OCI-LY1 (cell line): ENCODE results near the gene PPDPF.

Source experiments
- H2AFZ ChIP-seq: fragments of 200-600 bp; sonication (generic), shearing (Covaris generic); 2 replicates; pipeline ENCODE4 v1.6.0; 2014; ENCODE audit warnings: antibody characterized with exemption, mild to moderate bottlenecking, low read length
- H3F3A ChIP-seq: fragments of 200-600 bp; sonication (generic), shearing (Covaris generic); 2 replicates; pipeline ENCODE4 v1.6.0; 2014; ENCODE audit warnings: mild to moderate bottlenecking, antibody characterized with exemption, low read length, moderate library complexity; ENCODE audit not compliant: insufficient read depth
- H3K27ac ChIP-seq: fragments of 200-600 bp; sonication (generic); 2 replicates; pipeline ENCODE4 v1.5.1; 2014; ENCODE audit warnings: low read length, mixed run types, mild to moderate bottlenecking, low read depth; ENCODE audit not compliant: poor library complexity, severe bottlenecking
- H3K27me3 ChIP-seq: fragments of 200-600 bp; sonication (generic); 2 replicates; pipeline ENCODE4 v1.6.0; 2014; ENCODE audit warnings: antibody characterized with exemption, mild to moderate bottlenecking, low read length, moderate library complexity; ENCODE audit not compliant: insufficient read depth
- H3K36me3 ChIP-seq: fragments of 200-600 bp; sonication (generic); 2 replicates; pipeline ENCODE4 v1.6.1; 2014; ENCODE audit warnings: mild to moderate bottlenecking, antibody characterized with exemption, low read length, moderate library complexity, mixed read lengths; ENCODE audit not compliant: insufficient read depth
- H3K4me1 ChIP-seq: fragments of 200-600 bp; sonication (generic); 2 replicates; pipeline ENCODE4 v1.5.1; 2014; ENCODE audit warnings: mild to moderate bottlenecking, low read length, moderate library complexity; ENCODE audit not compliant: insufficient read depth, severe bottlenecking
- H3K4me2 ChIP-seq: fragments of 200-600 bp; sonication (generic), shearing (Covaris generic); 2 replicates; pipeline ENCODE4 v1.6.1; 2014; ENCODE audit warnings: low read length
- H3K4me3 ChIP-seq: fragments of 200-600 bp; sonication (generic); 2 replicates; pipeline ENCODE4 v1.5.1; 2014; ENCODE audit warnings: low read length, low read depth, mild to moderate bottlenecking, mixed read lengths; ENCODE audit not compliant: poor library complexity, severe bottlenecking
- H3K79me2 ChIP-seq: fragments of 200-600 bp; shearing (Covaris generic); 2 replicates; pipeline ENCODE4 v1.6.1; 2016; ENCODE audit warnings: mixed run types, low read length, mixed read lengths; ENCODE audit not compliant: insufficient read depth
- H3K9ac ChIP-seq: fragments of 200-600 bp; sonication (generic), shearing (Covaris generic); 2 replicates; pipeline ENCODE4 v1.6.1; 2014; ENCODE audit warnings: mild to moderate bottlenecking, low read length, mixed read lengths
- H3K9me2 ChIP-seq: fragments of 200-600 bp; sonication (generic), shearing (Covaris generic); 2 replicates; pipeline ENCODE4 v1.6.1; 2014; ENCODE audit warnings: low read depth, mild to moderate bottlenecking, low read length, mixed read lengths
- H3K9me3 ChIP-seq: fragments of 200-600 bp; shearing (Covaris generic); 2 replicates; pipeline ENCODE4 v1.6.1; 2014; ENCODE audit warnings: low read length, mixed read lengths
- H4K20me1 ChIP-seq: fragments of 200-600 bp; sonication (generic), shearing (Covaris generic); 2 replicates; pipeline ENCODE4 v1.6.0; 2016; ENCODE audit warnings: mild to moderate bottlenecking, low read length; ENCODE audit not compliant: insufficient read depth
- EZH2 ChIP-seq: fragments of 200-600 bp; sonication (generic), shearing (Covaris generic); IDR thresholded peaks from 2 replicates; pipeline ENCODE4 v1.8.0; 2017; ENCODE audit warnings: borderline replicate concordance, mixed run types, mild to moderate bottlenecking, antibody characterized with exemption, low read length, moderate library complexity, mixed read lengths
- TF ChIP-seq, protein P1 (sequence below): fragments of 200-600 bp; sonication (generic), shearing (Covaris generic); IDR thresholded peaks from 2 replicates; pipeline ENCODE4 v1.5.1; 2017; ENCODE audit warnings: mild to moderate bottlenecking, antibody characterized with exemption, low read length, moderate library complexity, mixed read lengths

PPDPF gene

DNA sequence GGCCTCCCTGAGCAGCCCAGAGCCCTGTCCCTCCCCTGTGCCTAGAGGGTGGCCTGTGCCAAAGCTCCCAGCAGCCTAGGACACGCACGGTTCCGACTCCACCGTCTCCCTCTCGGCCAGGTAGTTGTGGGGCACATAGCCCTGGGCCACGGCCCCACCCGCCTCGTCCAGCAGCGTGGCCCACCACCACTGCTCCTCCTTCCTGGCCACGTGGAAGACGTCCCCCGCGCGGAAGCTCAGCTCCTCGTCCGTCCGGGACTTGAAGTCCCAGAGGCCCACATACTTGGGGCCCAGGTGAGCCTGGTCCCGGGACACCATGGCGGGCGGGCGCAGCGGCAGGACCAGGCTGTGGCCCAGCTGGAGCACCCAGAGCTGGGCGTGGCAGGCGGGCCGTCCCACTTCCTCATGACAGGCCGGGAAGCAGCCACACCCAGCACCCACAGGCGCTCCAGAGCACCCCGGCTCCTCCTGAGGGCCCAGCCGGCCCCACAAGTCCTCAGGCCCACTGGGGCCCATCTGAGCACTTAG is 16.5 kb downstream of the PPDPF start, which contains the start of gene PTK6:
TSS of gene PTK6 (minus strand) at position 380 of the 528 bp plus-strand sequence. CDS start at position 318, 62 bp downstream.
- no peak for TF ChIP-seq EZH2
- TF ChIP-seq, protein P1, sequence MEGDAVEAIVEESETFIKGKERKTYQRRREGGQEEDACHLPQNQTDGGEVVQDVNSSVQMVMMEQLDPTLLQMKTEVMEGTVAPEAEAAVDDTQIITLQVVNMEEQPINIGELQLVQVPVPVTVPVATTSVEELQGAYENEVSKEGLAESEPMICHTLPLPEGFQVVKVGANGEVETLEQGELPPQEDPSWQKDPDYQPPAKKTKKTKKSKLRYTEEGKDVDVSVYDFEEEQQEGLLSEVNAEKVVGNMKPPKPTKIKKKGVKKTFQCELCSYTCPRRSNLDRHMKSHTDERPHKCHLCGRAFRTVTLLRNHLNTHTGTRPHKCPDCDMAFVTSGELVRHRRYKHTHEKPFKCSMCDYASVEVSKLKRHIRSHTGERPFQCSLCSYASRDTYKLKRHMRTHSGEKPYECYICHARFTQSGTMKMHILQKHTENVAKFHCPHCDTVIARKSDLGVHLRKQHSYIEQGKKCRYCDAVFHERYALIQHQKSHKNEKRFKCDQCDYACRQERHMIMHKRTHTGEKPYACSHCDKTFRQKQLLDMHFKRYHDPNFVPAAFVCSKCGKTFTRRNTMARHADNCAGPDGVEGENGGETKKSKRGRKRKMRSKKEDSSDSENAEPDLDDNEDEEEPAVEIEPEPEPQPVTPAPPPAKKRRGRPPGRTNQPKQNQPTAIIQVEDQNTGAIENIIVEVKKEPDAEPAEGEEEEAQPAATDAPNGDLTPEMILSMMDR: no peak
- H3K4me2 ChIP-seq: peak within 1 kb of the TSS; percentile 69
- peak within 1 kb of the TSS; percentile 60 for H3K4me3 ChIP-seq
- H3K79me2 ChIP-seq: no peaks in the 10 kb centered on the region
- no peaks in the 10 kb centered on the region for H3F3A ChIP-seq
- H3K9me2 ChIP-seq: no peaks in the 10 kb centered on the region
- H4K20me1 ChIP-seq: no peaks in the 10 kb centered on the region
- peak within 1 kb of the TSS; percentile 64 for H3K9ac ChIP-seq
- H3K4me1 ChIP-seq: peaks cover 17% of the 10 kb centered on the region
- H2AFZ ChIP-seq: no peak within 1 kb of the TSS
- no peaks in the 10 kb centered on the region for H3K36me3 ChIP-seq
- peaks cover 12% of the 10 kb centered on the region; the same call in 1 of the 2 replicates for H3K27me3 ChIP-seq
- no peaks in the 10 kb centered on the region for H3K9me3 ChIP-seq
- H3K27ac ChIP-seq: no peak within 1 kb of the TSS

DNA sequence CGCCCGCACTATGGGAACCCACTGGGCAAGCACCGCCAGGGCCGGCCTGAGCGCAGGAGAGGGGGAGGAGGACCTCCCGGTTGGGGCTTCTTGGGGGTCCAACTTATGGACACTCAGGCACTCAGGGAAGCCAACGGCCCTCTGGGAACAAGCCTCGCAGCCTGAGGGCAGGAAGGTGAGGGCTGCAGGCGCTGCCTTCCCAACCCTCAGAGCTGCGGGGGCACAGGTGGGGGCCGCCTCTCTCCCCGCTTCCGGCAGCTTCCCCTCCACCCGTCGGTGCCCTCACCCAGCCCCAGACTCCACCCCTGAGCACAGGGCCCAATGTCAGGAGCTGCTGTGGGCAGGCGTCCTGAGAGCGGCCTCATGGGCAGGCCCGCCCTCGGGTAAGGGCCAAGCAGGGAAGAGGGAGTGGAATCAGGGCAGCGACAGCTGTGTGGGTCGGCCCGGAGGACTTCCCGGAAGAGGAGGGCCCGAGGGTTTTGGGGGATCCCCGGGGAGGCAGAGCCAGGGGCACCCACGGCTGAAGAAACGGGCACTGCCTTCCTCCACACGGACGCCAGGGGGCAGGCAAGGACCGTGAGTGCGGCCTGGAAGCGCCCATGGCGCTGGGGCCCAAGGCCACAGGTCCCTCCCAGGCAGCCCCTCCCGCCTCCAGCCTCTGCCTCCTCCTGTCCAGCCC is 17.1 kb downstream of the PPDPF start:
- peak overlapping the region; percentile 60 for H3K4me3 ChIP-seq
- no peak overlapping the region for H2AFZ ChIP-seq
- no peaks in the 10 kb centered on the region for H4K20me1 ChIP-seq
- H3K9me3 ChIP-seq: no peaks in the 10 kb centered on the region
- H3K9me2 ChIP-seq: no peaks in the 10 kb centered on the region
- H3K27ac ChIP-seq: no peak overlapping the region
- peak overlapping the region; percentile 64 for H3K9ac ChIP-seq
- TF ChIP-seq, protein P1: peak; percentile 95
- TF ChIP-seq EZH2: no peak
- H3K27me3 ChIP-seq: peaks cover 12% of the 10 kb centered on the region; the same call in 1 of the 2 replicates
- no peaks in the 10 kb centered on the region for H3K79me2 ChIP-seq
- H3K36me3 ChIP-seq: no peaks in the 10 kb centered on the region
- H3F3A ChIP-seq: no peaks in the 10 kb centered on the region
- H3K4me1 ChIP-seq: peaks cover 17% of the 10 kb centered on the region
- peak overlapping the region; percentile 69 for H3K4me2 ChIP-seq

DNA sequence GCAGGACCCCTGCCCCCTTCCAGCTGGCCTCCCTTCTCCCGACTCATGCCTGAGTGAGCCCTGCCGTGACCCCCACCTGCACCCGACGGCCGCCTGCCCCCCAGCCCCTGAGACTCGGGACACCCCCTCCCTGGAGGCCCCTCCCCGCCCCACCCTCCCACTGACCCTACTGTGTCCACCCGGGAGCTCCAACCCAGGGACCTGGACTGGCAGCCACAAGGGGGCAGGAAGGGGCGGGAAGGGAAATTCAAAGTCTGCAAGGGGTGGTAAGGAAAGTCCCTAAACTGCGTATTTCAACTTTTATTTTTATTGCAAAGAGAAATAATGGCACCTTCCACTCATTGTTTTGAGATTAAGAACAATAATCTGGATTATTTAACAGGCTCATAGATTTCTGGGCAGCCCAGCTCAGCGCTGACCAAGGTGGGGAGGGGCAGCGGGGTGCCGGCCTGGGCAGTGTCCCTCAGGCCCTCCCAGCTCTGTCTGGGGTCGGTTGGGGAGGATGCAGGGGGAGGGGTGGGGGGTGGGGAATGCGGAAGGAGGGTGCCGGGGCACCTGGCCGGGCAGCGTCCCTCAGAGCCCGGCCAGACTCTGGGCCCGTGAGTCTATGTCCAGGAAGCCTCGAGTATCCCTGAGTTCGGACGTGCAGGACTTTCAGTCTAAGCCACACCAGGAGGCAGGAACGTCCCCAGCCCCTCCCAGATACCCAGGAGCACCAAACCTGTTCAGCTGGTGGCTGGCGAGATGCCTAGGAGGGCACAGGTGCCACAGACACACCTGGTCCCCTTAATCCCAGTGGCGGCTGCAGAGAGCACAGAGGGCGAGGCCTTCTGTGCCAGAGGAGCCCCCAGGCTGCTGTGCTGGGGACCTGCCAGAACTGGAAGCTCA is 17.9 kb downstream of the PPDPF start:
- H2AFZ ChIP-seq: no peak overlapping the region
- H3K4me3 ChIP-seq: no peak overlapping the region
- no peak overlapping the region for H3K9ac ChIP-seq

More for the DNA sequence above, 17.9 kb downstream of the PPDPF start:
- Histone ChIP-seq H3K36me3 (no peaks in the 10 kb centered on the region), H3K9me3 (no peaks in the 10 kb centered on the region), H3F3A (no peaks in the 10 kb centered on the region), H3K27ac (no peak overlapping the region), H3K79me2 (no peaks in the 10 kb centered on the region), H3K27me3 (peaks cover 12% of the 10 kb centered on the region; the same call in 1 of the 2 replicates), H3K9me2 (no peaks in the 10 kb centered on the region), H3K4me1 (peaks cover 17% of the 10 kb centered on the region), H4K20me1 (no peaks in the 10 kb centered on the region), H3K4me2 (peak overlapping the region; percentile 69; the same call in 1 of the 2 replicates)
- TF ChIP-seq EZH2: no peak
- TF ChIP-seq, protein P1: no peak
